Lower leg skin (tissue), 4 donors: Measurements from ENCODE around the gene MYL5. TPM values are rescaled to one million over a fixed set of nuclear protein-coding genes. Genes with fewer than 3 reads are reported as not detected.

ENCODE experiments used
- DNase-seq, 2 donors: peaks; one replicate each; pipeline ENCODE4 v3.0.0-alpha.2; 2019; ENCODE audit warnings: low spot score in 2 of 2
- H3K4me3 ChIP-seq: fragments of 200-600 bp; sonication (generic); 2 replicates; pipeline ENCODE4 v1.5.1; 2017; ENCODE audit warnings: mild to moderate bottlenecking, low read depth; ENCODE audit not compliant: poor library complexity, severe bottlenecking
- CTCF ChIP-seq, 3 donors: fragments of 450-650 bp; IDR thresholded peaks; one replicate each; pipeline ENCODE4 v1.5.1; 2016; ENCODE audit warnings: antibody characterized with exemption in 3 of 3, mild to moderate bottlenecking in 3 of 3, moderate library complexity in 2 of 3
- POLR2A ChIP-seq, 2 donors: fragments of 450-650 bp; IDR thresholded peaks; one replicate each; pipeline ENCODE4 v1.6.1; 2016 to 2017; ENCODE audit warnings: antibody characterized with exemption in 2 of 2, mild to moderate bottlenecking in 1 of 2, moderate library complexity in 1 of 2
- WGBS, 2 donors: methylation state at CpG; one replicate each; pipeline ENCODE4 v1.1.5; 2018; 5-methylcytosine and 5-hydroxymethylcytosine counted together
- intact Hi-C: fragments of 100-400 bp; cut with DNase I; formaldehyde crosslinking; loops from one replicate; pipeline ENCODE4 v1.15.0; 2023; ENCODE audit warnings: low total_unique reads
- total RNA-seq, 4 donors: library from RNA; depleted of rRNA; stranded (reverse); fragments of >200 nt; gene quantifications; one replicate each; pipeline ENCODE4 v1.1.0, GENCODE V29; 2016

The MYL5 gene
- total RNA-seq, 4 donors from 2014 or later = 7.2 to 31.4 (median 7.7) TPM

- 86 to 89% methylated on average over 34 of the region's 34 CpGs for WGBS, 2 donors
- intact Hi-C loops = no loop called here
- no peak for TF ChIP-seq POLR2A (IDR thresholded peaks at IDR 0.05)
- TF ChIP-seq CTCF (IDR thresholded peaks at IDR 0.05) = no peak
- DNase-seq = no peak
- no peak overlapping the region for H3K4me3 ChIP-seq
These were observed 43.4 kb downstream of the MYL5 start for GRCh38 chr4:717601-718320.

GRCh38 chr4:718460-718859, 44.1 kb downstream of the MYL5 start:
- WGBS, 2 donors = 87 to 88% methylated on average over 8 of the region's 8 CpGs
- intact Hi-C loops = no loop called here
- no peak overlapping the region for H3K4me3 ChIP-seq
- DNase-seq = no peak
- TF ChIP-seq POLR2A (IDR thresholded peaks at IDR 0.05) (no peak), CTCF (IDR thresholded peaks at IDR 0.05) (no peak)

GRCh38 chr4:720111-720860, 45.9 kb downstream of the MYL5 start:
- 78 to 85% methylated on average over 59 of the region's 59 CpGs for WGBS, 2 donors
- no peak for DNase-seq
- intact Hi-C loops = no loop called here

GRCh38 chr4:721261-722168, 47.2 kb downstream of the MYL5 start:
- peak in 1 of 2 donors; percentile 46 for DNase-seq
- H3K4me3 ChIP-seq = no peak overlapping the region
- intact Hi-C loops = no loop called here
- 36 to 40% methylated on average over 31 of the region's 31 CpGs for whole genome bisulfite sequencing, 2 donors
- TF ChIP-seq CTCF (IDR thresholded peaks at IDR 0.05) = no peak
- no peak for TF ChIP-seq POLR2A (IDR thresholded peaks at IDR 0.05)

More at GRCh38 chr4:720111-720860, 45.9 kb downstream of the MYL5 start:
- TF ChIP-seq POLR2A (IDR thresholded peaks at IDR 0.05) (no peak), CTCF (IDR thresholded peaks at IDR 0.05) (no peak)
- H3K4me3 ChIP-seq = no peak overlapping the region

GRCh38 chr4:722169-722725, 47.9 kb downstream of the MYL5 start:
- DNase-seq = no peak
- no peak overlapping the region for H3K4me3 ChIP-seq
- intact Hi-C loops = no loop called here
- WGBS, 2 donors = 88% methylated on average over 47 of the region's 47 CpGs
- TF ChIP-seq CTCF (IDR thresholded peaks at IDR 0.05) (no peak), POLR2A (IDR thresholded peaks at IDR 0.05) (no peak)
